Measurements from ENCODE around the gene ANKRD11. TPM values are rescaled to one million over a fixed set of nuclear protein-coding genes. Genes with fewer than 3 reads are reported as not detected.

ANKRD11 gene
- total and polyA plus RNA-seq, 12 donors = 47.7 to 93.6 (median 66.2) TPM

DNA sequence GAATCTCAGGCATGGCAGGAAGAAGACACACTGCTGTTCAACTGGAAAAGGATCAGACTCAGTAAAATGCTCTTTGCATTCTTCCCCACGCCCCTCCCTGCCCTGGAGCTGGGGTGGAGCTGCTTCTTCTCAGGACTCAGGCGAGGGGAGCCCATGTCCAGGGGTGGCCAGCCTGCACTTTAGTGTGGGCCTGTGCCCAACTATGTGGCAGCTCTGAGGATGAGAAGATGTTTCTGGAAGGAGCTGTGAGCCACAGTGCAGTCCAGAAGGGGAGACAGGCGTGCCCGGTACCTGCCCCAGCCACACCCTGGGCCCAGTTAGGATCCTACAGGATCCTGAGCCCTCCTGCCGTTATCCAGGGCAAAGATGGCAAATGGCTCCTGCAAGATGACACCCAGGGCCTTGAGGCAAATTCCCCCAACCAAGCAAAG, 120.3 kb downstream of the ANKRD11 start:
- intact Hi-C loops (cut with DNase I) = no loop called here

DNA sequence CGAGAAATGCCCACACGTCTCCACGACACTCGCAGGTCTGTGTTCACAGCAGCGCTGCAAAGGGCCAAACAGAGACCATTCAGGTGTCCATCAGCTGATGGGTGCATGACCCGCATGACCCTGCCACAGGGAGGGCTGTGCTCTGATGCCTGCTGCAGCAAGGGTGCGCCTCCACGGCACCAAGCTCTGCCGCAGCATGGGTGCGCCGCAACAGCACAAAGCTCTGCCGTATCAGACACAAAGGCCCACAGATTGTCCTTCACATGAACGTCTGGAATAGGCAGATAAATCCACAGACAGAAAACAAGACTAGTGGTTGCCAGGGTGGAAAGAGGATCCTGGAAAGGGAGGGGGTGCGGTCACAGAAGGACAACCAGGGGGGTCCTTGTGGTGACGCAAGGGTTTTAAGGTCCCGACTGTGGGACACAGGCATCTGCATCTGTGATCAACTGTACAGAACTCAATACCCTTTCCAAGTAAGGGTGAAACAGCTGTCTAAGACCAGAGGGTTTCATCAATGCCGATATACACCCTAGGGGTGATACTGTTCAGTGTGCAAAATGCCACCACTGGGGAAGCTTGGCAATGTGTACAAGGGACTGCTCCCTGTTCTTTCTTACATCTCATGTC, 121.0 kb downstream of the ANKRD11 start:
- no peak for ATAC-seq
- 82 to 83% methylated on average over 17 of the region's 17 CpGs for WGBS, 2 donors
- intact Hi-C loops (cut with DNase I) = no loop called here

More for the DNA sequence above, 120.3 kb downstream of the ANKRD11 start:
- H3K4me3 ChIP-seq = no peak overlapping the region
- H3K36me3 ChIP-seq = peaks cover 0 to 14% (median 0%) of the 10 kb centered on the region in 9 donors
- TF ChIP-seq, protein P1, sequence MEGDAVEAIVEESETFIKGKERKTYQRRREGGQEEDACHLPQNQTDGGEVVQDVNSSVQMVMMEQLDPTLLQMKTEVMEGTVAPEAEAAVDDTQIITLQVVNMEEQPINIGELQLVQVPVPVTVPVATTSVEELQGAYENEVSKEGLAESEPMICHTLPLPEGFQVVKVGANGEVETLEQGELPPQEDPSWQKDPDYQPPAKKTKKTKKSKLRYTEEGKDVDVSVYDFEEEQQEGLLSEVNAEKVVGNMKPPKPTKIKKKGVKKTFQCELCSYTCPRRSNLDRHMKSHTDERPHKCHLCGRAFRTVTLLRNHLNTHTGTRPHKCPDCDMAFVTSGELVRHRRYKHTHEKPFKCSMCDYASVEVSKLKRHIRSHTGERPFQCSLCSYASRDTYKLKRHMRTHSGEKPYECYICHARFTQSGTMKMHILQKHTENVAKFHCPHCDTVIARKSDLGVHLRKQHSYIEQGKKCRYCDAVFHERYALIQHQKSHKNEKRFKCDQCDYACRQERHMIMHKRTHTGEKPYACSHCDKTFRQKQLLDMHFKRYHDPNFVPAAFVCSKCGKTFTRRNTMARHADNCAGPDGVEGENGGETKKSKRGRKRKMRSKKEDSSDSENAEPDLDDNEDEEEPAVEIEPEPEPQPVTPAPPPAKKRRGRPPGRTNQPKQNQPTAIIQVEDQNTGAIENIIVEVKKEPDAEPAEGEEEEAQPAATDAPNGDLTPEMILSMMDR (IDR thresholded peaks at IDR 0.05) = no peak
- ATAC-seq = no peak
- no peaks in the 10 kb centered on the region for H3K9me3 ChIP-seq
- 74 to 76% methylated on average over 5 of the region's 5 CpGs for WGBS, 2 donors
- no peak for DNase-seq
- H3K27ac ChIP-seq = peak overlapping the region in 1 of 10 donors; percentile 21
- H3K27me3 ChIP-seq = no peaks in the 10 kb centered on the region
- H3K4me1 ChIP-seq = peaks cover 18 to 83% (median 70%) of the 10 kb centered on the region in 9 donors

DNA sequence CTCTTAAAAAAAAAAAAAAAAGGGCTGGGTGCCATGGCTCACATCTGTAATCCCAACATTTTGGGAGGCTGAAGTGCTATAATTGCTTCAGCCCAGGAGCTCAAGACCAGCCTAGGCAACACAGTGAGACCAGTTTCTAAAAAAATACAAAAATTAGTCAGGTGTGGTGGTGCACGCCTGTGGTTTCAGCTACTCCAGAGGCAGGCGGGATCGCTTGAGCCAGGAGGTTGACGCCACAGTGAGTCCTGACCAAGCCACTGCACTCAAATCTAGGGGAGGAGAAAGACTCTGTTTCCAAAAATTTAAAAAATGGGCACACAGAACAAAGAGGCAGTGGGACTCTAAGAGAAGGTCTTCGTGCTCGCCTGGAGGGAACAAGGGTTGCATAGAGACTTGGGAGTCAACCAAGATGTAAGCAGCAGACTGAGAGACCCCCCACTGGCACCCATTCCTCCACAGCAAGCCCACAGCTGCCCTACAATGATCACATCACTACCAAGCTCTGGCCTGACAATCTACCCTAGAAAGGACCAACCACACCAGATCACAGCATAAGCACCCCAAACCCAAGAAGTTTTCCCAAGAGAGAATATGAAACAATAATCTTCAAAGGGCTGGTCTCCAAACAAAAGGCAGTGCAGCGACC, 121.6 kb downstream of the ANKRD11 start:
- intact Hi-C loops (cut with DNase I) = no loop called here
- TF ChIP-seq, protein P1 (IDR thresholded peaks at IDR 0.05) = no peak
- peaks cover 30 to 91% (median 75%) of the 10 kb centered on the region in 9 donors for H3K4me1 ChIP-seq
- no peak overlapping the region for H3K4me3 ChIP-seq
- peaks cover 0 to 14% (median 0%) of the 10 kb centered on the region in 9 donors for H3K36me3 ChIP-seq
- no peaks in the 10 kb centered on the region for H3K27me3 ChIP-seq
- no peak overlapping the region for H3K27ac ChIP-seq
- DNase-seq (no peak), ATAC-seq (no peak)
- no peaks in the 10 kb centered on the region for H3K9me3 ChIP-seq
- 92 to 97% methylated on average over 7 of the region's 7 CpGs for WGBS, 2 donors

More for the DNA sequence above, 121.0 kb downstream of the ANKRD11 start:
- DNase-seq = no peak
- Histone ChIP-seq H3K36me3 (peaks cover 0 to 14% (median 0%) of the 10 kb centered on the region in 9 donors), H3K4me3 (no peak overlapping the region), H3K27me3 (no peaks in the 10 kb centered on the region), H3K27ac (no peak overlapping the region), H3K4me1 (peaks cover 26 to 89% (median 75%) of the 10 kb centered on the region in 9 donors), H3K9me3 (no peaks in the 10 kb centered on the region)
- TF ChIP-seq, protein P1 (IDR thresholded peaks at IDR 0.05) = no peak

DNA sequence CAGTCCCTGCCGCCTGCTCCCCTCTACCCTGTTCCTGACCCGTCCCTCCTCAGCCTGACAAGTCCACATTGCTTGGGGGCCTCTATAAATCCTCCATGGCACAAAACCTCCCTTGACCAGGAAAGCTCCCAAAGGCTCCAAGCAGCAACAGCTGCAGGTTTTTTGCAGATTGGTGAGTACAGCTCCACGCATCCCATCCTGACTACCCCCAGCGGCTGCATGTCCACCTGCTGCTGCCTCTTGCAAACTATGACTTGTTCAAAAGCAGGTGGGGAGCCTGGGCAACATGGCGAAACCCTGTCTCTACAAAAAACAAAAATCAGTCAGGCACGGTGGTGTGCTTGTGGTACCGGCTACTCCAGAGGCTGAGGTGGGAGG, 122.8 kb downstream of the ANKRD11 start:
- Histone ChIP-seq H3K9me3 (no peaks in the 10 kb centered on the region), H3K27me3 (no peaks in the 10 kb centered on the region), H3K4me3 (no peak overlapping the region), H3K36me3 (peaks cover 0 to 14% (median 0%) of the 10 kb centered on the region in 9 donors), H3K4me1 (peaks cover 29 to 88% (median 75%) of the 10 kb centered on the region in 9 donors), H3K27ac (no peak overlapping the region)
- DNase-seq = no peak
- ATAC-seq = no peak
- intact Hi-C loops (cut with DNase I) = no loop called here
- 92 to 95% methylated on average over 7 of the region's 7 CpGs for WGBS, 2 donors
- TF ChIP-seq, protein P1 (IDR thresholded peaks at IDR 0.05) = no peak

Data from heart right ventricle (tissue), 16 donors.